ENCODE data around the gene KCTD2.
A peak's percentile ranks its signal among the peaks of the same experiment; 100 is the strongest.

Gene KCTD2

GRCh38 chr17:75099881-75100595 lies 53.0 kb downstream of the KCTD2 start:
- DNase-seq (ENCODE audit: low spot score) = no peak

GRCh38 chr17:75102385-75102821 lies 55.4 kb downstream of the KCTD2 start:
- DNase-seq (ENCODE audit: low spot score) = no peak

- DNase-seq (ENCODE audit: low spot score) = no peak
Observed at GRCh38 chr17:75103601-75104554, 56.9 kb downstream of the KCTD2 start.

GRCh38 chr17:75105126-75106080 lies 58.4 kb downstream of the KCTD2 start:
- no peak for DNase-seq (ENCODE audit: low spot score)

GRCh38 chr17:75108193-75108592 lies 61.2 kb downstream of the KCTD2 start:
- no peak for DNase-seq (ENCODE audit: low spot score)

- DNase-seq (ENCODE audit: low spot score) = no peak
Observed at GRCh38 chr17:75109046-75109406, 62.0 kb downstream of the KCTD2 start.

- peak; percentile 83 for DNase-seq (ENCODE audit: low spot score)
Observed at GRCh38 chr17:75109407-75110233, 62.6 kb downstream of the KCTD2 start, which contains the start of gene ARMC7. ARMC7 (plus strand) TSS chr17:75109969; CDS start chr17:75110289, 320 bp downstream.

GRCh38 chr17:75110234-75110937 lies 63.4 kb downstream of the KCTD2 start:
- no peak for DNase-seq (ENCODE audit: low spot score)

GRCh38 chr17:75111777-75112335 lies 64.8 kb downstream of the KCTD2 start:
- DNase-seq (ENCODE audit: low spot score) = no peak

- peak; percentile 86 for DNase-seq (ENCODE audit: low spot score)
Observed at GRCh38 chr17:75113798-75114551, 67.0 kb downstream of the KCTD2 start.

- no peak for DNase-seq (ENCODE audit: low spot score)
Observed at GRCh38 chr17:75114552-75115314, 67.7 kb downstream of the KCTD2 start.
